T-helper 1 cell treated with Interleukin-12 subunit alpha and Interleukin-12 subunit beta and Interleukin-4 antibody, amounts not matched to agents 30 μg/mL and 1 μg/mL, for 36 hours (primary cell): ENCODE results near the gene PKD1L1.
"Not testable (repeated sequence)": the region's sequence is repeated elsewhere in the genome, so short reads cannot be mapped to it uniquely, and the experiment has no call there.

Experiments used
- H3K27ac Mint-ChIP-seq: one replicate; pipeline ENCODE4 v1.8.0; 2021; ENCODE audit warnings: mild to moderate bottlenecking, mixed read lengths
- H3K27me3 Mint-ChIP-seq: one replicate; pipeline ENCODE4 v1.8.0; 2021; ENCODE audit warnings: low read depth, mixed read lengths
- H3K36me3 Mint-ChIP-seq: one replicate; pipeline ENCODE4 v1.8.0; 2021; ENCODE audit warnings: low read depth, mixed read lengths
- H3K4me1 Mint-ChIP-seq: one replicate; pipeline ENCODE4 v1.8.0; 2021; ENCODE audit warnings: low read depth, mixed read lengths
- H3K4me3 Mint-ChIP-seq: one replicate; pipeline ENCODE4 v1.8.0; 2021; ENCODE audit warnings: mild to moderate bottlenecking, moderate library complexity, mixed read lengths
- H3K9me3 Mint-ChIP-seq: one replicate; pipeline ENCODE4 v1.8.0; 2021; ENCODE audit warnings: mixed read lengths

PKD1L1 gene, protein sequence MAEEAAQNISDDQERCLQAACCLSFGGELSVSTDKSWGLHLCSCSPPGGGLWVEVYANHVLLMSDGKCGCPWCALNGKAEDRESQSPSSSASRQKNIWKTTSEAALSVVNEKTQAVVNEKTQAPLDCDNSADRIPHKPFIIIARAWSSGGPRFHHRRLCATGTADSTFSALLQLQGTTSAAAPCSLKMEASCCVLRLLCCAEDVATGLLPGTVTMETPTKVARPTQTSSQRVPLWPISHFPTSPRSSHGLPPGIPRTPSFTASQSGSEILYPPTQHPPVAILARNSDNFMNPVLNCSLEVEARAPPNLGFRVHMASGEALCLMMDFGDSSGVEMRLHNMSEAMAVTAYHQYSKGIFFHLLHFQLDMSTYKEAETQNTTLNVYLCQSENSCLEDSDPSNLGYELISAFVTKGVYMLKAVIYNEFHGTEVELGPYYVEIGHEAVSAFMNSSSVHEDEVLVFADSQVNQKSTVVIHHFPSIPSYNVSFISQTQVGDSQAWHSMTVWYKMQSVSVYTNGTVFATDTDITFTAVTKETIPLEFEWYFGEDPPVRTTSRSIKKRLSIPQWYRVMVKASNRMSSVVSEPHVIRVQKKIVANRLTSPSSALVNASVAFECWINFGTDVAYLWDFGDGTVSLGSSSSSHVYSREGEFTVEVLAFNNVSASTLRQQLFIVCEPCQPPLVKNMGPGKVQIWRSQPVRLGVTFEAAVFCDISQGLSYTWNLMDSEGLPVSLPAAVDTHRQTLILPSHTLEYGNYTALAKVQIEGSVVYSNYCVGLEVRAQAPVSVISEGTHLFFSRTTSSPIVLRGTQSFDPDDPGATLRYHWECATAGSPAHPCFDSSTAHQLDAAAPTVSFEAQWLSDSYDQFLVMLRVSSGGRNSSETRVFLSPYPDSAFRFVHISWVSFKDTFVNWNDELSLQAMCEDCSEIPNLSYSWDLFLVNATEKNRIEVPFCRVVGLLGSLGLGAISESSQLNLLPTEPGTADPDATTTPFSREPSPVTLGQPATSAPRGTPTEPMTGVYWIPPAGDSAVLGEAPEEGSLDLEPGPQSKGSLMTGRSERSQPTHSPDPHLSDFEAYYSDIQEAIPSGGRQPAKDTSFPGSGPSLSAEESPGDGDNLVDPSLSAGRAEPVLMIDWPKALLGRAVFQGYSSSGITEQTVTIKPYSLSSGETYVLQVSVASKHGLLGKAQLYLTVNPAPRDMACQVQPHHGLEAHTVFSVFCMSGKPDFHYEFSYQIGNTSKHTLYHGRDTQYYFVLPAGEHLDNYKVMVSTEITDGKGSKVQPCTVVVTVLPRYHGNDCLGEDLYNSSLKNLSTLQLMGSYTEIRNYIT (N-terminal part only)

DNA sequence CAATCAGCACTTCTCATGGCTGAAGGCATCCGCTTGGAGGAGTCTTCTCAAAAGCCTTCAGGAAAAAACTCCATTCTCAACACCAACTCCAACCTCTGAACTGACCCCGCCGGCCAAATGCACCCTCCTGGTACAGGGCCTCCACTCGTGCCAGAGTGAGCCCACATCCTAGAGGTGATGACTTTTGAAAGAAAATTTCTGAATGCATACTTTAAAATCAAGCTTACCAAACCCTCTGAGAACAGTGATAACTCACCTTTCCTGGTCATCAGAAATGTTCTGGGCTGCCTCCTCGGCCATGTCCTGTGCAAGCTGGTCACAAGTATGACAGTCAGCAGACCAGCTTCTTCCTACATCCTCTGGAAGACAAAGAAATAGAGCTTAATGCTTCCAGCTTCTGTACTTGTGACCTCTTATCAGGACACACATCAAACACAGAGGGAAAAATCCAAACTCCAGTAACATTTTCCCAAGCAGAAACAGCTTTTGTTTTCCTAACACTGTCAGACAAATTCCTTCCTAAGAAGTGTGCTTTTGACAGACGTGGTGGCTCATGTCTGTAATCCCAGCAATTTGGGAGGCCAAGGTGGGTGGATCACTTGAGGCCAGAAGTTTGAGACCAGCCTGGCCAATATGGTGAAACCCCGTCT is at the start of gene PKD1L1:
Gene PKD1L1, minus strand, starts transcription at position 326 of the 650 bp plus-strand sequence. Its CDS starts 26 bp downstream, at position 300.
- Mint-ChIP-seq H3K27ac (no peak within 1 kb of the TSS), H3K4me1 (no peaks in the 10 kb centered on the region), H3K36me3 (no peaks in the 10 kb centered on the region), H3K4me3 (no peak within 1 kb of the TSS), H3K9me3 (no peaks in the 10 kb centered on the region), H3K27me3 (no peaks in the 10 kb centered on the region)

DNA sequence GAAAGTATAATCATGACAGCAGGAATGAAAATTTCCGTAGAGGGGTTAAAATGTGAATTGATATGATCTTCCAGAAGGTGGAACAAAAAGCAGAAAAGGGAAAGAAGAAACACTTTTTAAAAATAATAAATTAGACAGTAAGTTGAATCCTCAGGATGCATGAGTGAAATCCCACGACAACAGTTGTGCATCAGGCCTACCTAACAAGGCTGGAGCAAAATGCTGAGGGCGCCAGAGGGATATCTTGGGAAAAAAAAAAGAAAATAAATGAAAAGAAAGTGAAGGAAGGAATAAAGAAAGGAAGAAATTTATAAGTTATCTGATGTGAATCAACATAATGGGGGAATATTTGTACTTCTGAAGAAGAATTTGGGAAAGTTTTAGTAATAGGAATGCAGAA is 44.2 kb upstream of the PKD1L1 start:
- H3K36me3 Mint-ChIP-seq: peaks cover 3% of the 10 kb centered on the region
- peak overlapping the region; percentile 81 for H3K4me3 Mint-ChIP-seq
- peaks cover 15% of the 10 kb centered on the region for H3K4me1 Mint-ChIP-seq
- H3K27me3 Mint-ChIP-seq: no peaks in the 10 kb centered on the region
- H3K9me3 Mint-ChIP-seq: peaks cover 8% of the 10 kb centered on the region
- peak overlapping the region; percentile 81 for H3K27ac Mint-ChIP-seq

DNA sequence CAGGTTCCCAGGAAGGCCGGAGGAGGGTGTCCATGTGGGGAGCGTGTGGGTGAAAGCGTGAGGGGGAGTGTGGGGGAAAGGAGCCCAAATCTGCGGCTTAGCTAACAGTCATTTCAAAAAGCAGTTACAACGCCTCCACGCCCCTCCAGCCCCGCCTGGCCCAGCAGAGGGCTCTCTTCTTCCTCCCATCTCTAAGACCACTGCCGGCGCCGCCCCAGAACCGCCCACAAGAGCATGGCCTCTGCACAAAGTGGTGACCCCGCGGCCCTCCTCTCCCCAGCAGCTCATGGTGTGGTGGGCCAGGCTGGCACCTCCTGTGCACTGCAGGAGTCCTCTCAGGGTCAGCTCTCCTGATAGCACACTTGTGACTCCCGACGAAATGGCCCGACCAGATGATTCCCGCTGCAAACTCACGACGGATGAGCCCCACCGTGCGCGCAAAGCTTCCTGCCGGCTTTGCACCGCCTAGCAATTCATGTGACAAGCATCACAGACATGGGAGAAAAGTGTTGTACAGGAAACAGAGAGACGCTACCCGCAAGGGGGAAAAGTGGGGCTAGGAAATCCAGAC is 43.6 kb upstream of the PKD1L1 start:
- Mint-ChIP-seq H3K27me3 (no peaks in the 10 kb centered on the region), H3K4me1 (peaks cover 15% of the 10 kb centered on the region), H3K9me3 (peaks cover 8% of the 10 kb centered on the region), H3K27ac (peak overlapping the region; percentile 81), H3K4me3 (peak overlapping the region; percentile 81), H3K36me3 (peaks cover 3% of the 10 kb centered on the region)

DNA sequence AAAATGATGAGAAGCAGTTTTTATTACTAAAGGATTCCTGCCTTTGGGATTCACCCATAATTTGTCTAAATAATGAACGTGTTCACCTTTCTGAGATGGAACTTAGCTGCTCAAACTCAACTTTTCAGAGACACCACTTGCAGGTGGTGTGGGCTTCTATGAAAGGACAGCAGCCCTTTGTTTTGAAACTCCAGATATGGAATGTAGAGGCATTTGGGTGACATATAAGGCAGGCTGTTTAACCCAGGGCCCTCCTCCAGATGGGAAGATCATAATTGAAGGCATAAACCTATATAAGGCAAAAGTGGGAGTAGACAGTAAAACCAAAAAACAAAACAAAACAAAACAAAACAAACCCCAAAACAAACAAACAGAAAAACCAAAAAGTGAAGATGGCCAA is 43.0 kb upstream of the PKD1L1 start:
- peaks cover 8% of the 10 kb centered on the region for H3K9me3 Mint-ChIP-seq
- peak overlapping the region; percentile 81 for H3K4me3 Mint-ChIP-seq
- peak overlapping the region; percentile 81 for H3K27ac Mint-ChIP-seq
- H3K4me1 Mint-ChIP-seq: peaks cover 15% of the 10 kb centered on the region
- H3K27me3 Mint-ChIP-seq: no peaks in the 10 kb centered on the region
- peaks cover 3% of the 10 kb centered on the region for H3K36me3 Mint-ChIP-seq

DNA sequence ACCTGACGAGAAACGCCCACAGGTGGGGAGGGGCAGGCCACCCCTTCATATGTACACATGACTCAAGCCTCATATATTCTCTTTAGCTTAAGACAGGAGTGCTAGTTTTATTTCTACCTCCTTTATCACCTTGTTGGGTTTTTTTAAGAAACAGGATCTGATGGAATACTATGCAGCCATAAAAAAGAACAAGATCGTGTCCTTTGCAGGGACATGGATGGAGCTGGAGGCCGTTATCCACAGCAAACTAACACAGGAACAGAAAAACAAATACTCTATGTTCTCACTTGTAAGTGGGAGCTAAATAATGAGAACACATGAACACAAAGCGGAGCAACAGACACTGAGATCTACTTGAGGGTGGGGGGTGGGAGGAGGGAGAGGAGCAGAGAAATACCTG is 42.3 kb upstream of the PKD1L1 start:
- Mint-ChIP-seq H3K27ac (peak overlapping the region; percentile 29), H3K27me3 (no peaks in the 10 kb centered on the region), H3K9me3 (peaks cover 8% of the 10 kb centered on the region), H3K36me3 (peaks cover 3% of the 10 kb centered on the region), H3K4me3 (peak overlapping the region; percentile 18), H3K4me1 (peaks cover 15% of the 10 kb centered on the region)

DNA sequence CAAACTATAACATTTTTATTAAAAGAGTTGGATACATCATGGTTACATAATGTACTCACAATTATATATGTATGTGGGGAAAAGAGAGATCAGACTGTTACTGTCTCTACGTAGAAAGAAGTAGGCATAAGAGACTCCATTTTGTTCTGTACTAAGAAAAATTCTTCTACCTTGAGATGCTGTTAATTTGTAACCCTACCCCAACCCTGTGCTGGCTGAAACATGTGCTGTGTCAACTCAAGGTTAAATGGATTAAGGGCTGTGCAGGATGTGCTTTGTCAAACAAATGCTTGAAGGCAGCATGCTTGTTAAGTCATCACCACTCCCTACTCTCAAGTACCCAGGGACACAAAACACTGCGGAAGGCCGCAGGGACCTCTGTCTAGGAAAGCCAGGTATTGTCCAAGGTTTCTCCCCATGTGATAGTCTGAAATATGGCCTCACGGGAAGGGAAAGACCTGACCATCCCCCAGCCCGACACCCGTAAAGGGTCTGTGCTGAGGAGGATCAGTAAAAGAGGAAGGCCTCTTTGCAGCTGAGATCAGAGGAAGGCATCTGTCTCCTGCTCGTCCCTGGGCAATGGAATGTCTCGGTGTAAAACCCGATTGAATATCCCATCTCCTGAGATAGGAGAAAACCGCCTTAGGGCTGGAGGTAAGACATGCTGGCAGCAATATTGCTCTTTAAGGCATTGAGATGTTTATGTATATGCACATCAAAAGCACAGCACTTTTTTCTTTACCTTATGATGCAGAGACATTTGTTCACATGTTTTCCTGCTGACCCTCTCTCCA is 41.5 kb upstream of the PKD1L1 start:
- H3K9me3 Mint-ChIP-seq, H3K36me3 Mint-ChIP-seq, H3K27me3 Mint-ChIP-seq, H3K27ac Mint-ChIP-seq, H3K4me3 Mint-ChIP-seq: not testable (repeated sequence)
- H3K4me1 Mint-ChIP-seq: peaks cover 15% of the 10 kb centered on the region

DNA sequence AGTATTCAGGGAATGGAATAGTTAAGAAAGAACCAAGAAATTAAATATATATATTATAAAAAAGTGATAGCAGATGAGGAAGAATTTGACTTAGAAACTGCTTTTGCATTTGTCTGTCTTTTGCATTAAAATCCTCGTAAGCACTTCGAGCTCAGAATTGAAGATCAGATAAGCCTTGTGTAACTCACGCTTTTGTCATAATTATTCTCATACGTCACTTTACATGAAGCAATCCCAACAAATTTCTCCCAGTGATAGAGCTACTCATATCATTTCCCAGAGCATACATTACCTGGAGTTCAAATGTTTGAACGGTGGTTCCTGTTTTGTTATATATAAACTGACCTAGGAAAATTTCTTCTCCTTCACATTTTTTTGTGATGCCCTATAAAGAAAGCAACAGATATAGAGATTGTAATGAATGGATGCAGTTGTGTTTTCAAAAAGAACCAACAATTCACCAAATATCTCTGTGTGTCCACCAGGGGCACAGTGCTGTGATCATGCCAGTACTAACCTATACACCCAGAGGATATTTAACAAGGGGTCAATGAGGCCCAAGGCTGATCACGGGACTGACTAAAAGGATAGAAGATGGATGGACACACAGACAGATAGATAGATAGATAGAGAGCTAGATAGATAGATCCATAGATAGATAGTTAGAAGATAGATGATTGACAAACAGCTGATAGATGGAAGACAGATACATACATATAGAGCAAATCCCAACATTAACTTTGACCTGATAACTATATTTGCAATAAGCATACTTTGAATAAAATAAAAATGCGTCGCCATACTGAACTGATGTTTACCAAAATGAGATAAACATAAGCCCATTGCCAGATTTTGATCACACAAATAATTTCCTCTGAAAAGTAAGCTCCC is 40.5 kb upstream of the PKD1L1 start:
- Mint-ChIP-seq H3K4me1 (peaks cover 15% of the 10 kb centered on the region), H3K36me3 (peaks cover 2% of the 10 kb centered on the region), H3K9me3 (no peaks in the 10 kb centered on the region), H3K27ac (no peak overlapping the region), H3K27me3 (no peaks in the 10 kb centered on the region), H3K4me3 (no peak overlapping the region)

DNA sequence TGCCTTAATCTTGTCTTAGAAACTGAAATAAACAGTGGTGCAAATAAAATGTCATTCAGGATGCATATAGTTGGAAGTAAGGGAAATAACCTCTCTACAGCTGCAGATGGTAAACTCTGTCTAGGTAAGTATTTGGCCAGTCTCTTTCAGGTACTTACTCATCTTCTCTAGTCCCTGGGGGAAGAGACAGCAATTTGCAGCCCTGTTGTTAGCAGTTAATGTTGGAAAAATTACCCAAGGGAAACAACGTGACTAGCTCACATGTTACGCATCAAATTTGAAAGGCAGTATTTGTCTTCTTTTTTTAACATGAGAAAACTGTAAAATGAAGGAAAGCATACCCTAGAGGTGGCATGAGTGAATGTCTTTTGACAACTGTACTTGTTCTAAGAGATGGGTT is 34.3 kb upstream of the PKD1L1 start:
- H3K9me3 Mint-ChIP-seq: no peaks in the 10 kb centered on the region
- H3K27me3 Mint-ChIP-seq: no peaks in the 10 kb centered on the region
- H3K4me1 Mint-ChIP-seq: peaks cover 16% of the 10 kb centered on the region
- no peak overlapping the region for H3K4me3 Mint-ChIP-seq
- H3K36me3 Mint-ChIP-seq: peaks cover 11% of the 10 kb centered on the region
- no peak overlapping the region for H3K27ac Mint-ChIP-seq

DNA sequence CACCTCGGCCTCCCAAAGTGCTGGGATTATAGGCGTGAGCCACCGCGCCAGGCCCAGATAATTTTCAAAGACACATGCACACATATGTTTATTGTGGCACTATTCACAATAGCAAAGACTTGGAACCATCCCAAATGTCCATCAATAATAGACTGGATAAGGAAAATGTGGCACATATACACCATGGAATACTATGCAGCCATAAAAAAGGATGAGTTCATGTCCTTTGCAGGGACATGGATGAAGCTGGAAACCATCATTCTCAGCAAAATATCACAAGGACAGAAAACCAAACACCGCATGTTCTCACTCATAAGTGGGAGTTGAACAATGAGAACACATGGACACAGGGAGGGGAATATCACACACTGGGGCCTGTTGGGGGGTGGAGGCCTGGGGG is 32.4 kb upstream of the PKD1L1 start:
- not testable (repeated sequence) for H3K27me3 Mint-ChIP-seq, H3K4me3 Mint-ChIP-seq, H3K27ac Mint-ChIP-seq, H3K9me3 Mint-ChIP-seq
- H3K36me3 Mint-ChIP-seq: peaks cover 20% of the 10 kb centered on the region
- H3K4me1 Mint-ChIP-seq: peaks cover 17% of the 10 kb centered on the region

DNA sequence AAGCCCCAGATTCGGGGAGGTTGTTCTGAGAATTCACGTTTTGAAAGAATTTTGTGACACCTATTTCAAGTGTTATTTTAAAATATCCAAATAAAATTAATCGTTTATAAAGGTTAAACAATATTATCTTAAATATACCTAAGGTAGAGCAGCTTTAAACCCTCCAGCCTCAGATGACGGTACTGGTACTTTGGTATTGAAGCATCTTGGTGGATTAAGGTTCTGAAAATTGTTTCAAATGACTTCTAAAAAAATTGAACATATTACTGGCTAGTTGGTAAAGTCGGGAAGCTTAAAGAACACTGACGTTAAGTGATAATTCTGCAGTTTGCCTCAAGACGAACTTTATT is 31.5 kb upstream of the PKD1L1 start:
- H3K36me3 Mint-ChIP-seq: peaks cover 23% of the 10 kb centered on the region
- H3K4me3 Mint-ChIP-seq: peak overlapping the region; percentile 91
- H3K27ac Mint-ChIP-seq: no peak overlapping the region
- peaks cover 17% of the 10 kb centered on the region for H3K4me1 Mint-ChIP-seq
- no peaks in the 10 kb centered on the region for H3K27me3 Mint-ChIP-seq
- H3K9me3 Mint-ChIP-seq: no peaks in the 10 kb centered on the region

DNA sequence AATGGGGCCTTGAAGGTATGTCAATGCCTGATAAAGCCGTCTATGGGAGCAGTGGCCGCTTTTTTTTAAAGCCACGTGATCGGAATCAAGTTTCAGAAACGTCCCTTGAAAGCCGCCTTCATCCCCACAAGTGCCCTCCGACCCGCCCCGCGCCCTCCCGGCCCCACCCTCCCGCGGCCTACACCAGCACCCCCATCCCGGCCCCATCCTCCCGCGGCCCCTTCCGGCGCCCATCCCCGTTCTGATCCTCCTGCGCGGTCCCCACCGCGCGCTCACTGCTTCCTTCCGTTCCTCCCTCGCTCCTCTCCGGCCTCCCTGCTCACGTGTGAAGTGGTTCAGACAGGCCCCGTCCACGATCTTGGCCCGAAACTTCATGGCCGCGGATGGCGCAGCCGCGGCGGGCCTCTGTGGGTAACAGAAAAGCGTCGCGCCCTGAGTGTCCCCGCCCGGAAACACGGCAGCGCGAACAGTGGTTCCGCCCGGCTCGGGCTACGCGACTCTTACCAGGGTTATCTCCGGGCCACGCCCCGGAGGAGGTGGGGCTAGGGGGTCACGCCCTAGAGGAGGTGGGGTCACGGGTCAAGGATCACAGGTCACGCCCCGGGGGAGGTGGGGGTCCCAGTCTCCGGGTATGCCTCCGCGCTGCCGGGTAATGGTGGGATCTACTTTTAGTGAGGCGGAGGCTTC is 31.0 kb upstream of the PKD1L1 start, which contains the start of gene HUS1:
Gene HUS1, minus strand, starts transcription at position 471 of the 687 bp plus-strand sequence. Its CDS starts 96 bp downstream, at position 375.
- Mint-ChIP-seq H3K9me3 (no peaks in the 10 kb centered on the region), H3K4me1 (peaks cover 18% of the 10 kb centered on the region), H3K4me3 (peak within 1 kb of the TSS; percentile 91), H3K27ac (peak within 1 kb of the TSS; percentile 95), H3K36me3 (peaks cover 27% of the 10 kb centered on the region), H3K27me3 (no peaks in the 10 kb centered on the region)

DNA sequence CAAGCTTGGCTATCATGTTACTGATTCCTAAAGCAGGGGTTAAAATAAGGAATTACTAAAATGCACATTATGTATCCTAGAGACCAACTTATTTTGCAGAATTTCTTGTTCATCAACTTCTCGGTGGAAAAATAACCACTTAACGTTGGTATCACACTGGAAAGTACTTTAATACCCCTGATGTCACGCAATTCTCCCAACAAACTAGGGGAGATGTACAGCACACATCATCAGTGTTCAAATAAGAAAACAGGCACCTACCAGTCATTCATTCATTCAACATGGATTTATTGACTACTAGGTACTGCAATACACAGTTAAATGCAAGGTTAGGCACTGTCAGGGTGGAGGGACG is 30.5 kb upstream of the PKD1L1 start:
- Mint-ChIP-seq H3K27me3 (no peaks in the 10 kb centered on the region), H3K27ac (peak overlapping the region; percentile 95), H3K4me3 (peak overlapping the region; percentile 91), H3K4me1 (peaks cover 22% of the 10 kb centered on the region), H3K9me3 (no peaks in the 10 kb centered on the region), H3K36me3 (peaks cover 33% of the 10 kb centered on the region)
